Hepatocyte (in vitro differentiated cells): ENCODE results near the gene FAM234A.

Experiments used
- EZH2 ChIP-seq: fragments of 200-600 bp; sonication (generic); IDR thresholded peaks from 2 replicates; pipeline ENCODE4 v1.6.1; 2016; ENCODE audit warnings: antibody characterized with exemption, mild to moderate bottlenecking, borderline replicate concordance
- EZH2phosphoT487 ChIP-seq: fragments of 200-600 bp; sonication (generic); IDR thresholded peaks from one replicate; pipeline ENCODE4 v1.6.1; 2018; ENCODE audit warnings: antibody characterized with exemption, mild to moderate bottlenecking, low read depth, moderate library complexity; ENCODE audit not compliant: unreplicated experiment, severe bottlenecking

DNA sequence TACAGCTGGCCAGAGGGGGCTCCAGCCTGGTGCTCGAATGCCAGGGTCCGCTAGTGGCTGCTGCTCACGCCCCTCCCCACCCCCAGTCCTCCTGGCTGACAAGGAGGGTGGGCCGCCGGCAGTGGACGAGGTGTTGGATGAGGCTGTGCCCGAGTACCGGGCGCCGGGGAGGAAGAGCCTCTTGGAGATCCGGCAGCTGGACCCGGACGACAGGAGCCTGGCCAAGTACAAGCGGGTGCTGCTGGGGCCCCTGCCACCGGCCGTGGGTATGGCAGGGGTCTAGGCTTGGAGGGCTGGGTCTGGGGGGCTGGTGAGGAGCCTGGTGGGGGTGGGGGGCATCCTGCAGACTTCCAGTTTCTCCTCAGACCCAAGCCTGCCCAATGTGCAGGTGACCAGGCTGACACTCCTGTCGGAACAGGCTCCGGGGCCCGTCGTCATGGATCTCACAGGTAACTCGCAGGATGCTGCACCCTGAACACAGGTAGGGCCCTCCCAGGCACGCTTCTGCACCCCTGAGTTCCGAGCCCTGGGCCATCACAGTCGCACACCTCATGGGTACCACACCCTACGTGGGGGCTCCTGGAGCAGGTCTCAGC, 47.1 kb downstream of the FAM234A start:
- TF ChIP-seq EZH2phosphoT487 (no peak), EZH2 (no peak)
